Left ventricle myocardium superior (tissue), 1 donor: Measurements from ENCODE around the gene EFTUD2. TPM values are rescaled to one million over a fixed set of nuclear protein-coding genes. Genes with fewer than 3 reads are reported as not detected.

Experiments
- ATAC-seq: fragments of 200-7000 bp; cut with Tn5 transposase; one replicate; pipeline ENCODE4 v1.9.1; 2020; ENCODE audit warnings: mild to moderate bottlenecking, moderate library complexity
- DNase-seq: peaks from one replicate; pipeline ENCODE4 v3.0.0-alpha.2; 2020
- intact Hi-C: fragments of 100-400 bp; cut with micrococcal nuclease; formaldehyde crosslinking; loops from one replicate; pipeline ENCODE4 v1.11.0; 2022
- total RNA-seq: library from RNA; stranded (reverse); fragmentation: NEBNext Ultra II Directional; extraction: Animal tissue kit (Norgen Biotek cat#: 25700); gene quantifications from one replicate; pipeline ENCODE4 v1.2.1, GENCODE V29; 2021
- donor health status: DM: no; HTN: yes; CAD: no; lungs with severe emphysema.

Gene EFTUD2
- total RNA-seq, 1 donor from 2014 or later = 54.4 TPM

DNA sequence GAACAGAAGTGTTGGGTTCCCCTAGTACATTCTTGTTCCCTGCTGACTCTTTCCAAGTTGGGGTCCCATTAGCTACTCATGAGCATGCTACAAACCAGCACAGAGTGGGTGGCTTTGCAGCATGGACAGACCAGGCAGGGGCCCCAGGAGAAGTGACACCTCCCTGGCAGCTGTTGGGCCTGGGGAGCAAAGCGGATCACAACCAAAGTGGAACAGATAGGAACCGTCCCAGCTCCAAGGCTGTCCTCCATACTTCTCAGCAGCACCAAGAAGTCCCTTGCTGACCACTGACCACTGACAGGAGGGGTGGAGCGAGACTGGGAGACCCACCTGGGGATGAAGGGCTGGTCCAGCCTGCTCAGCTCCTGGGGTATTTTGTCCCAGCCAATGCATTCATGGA, 28.5 kb upstream of the EFTUD2 start:
- intact Hi-C loops = no loop called here
- DNase-seq (no peak), ATAC-seq (no peak)

DNA sequence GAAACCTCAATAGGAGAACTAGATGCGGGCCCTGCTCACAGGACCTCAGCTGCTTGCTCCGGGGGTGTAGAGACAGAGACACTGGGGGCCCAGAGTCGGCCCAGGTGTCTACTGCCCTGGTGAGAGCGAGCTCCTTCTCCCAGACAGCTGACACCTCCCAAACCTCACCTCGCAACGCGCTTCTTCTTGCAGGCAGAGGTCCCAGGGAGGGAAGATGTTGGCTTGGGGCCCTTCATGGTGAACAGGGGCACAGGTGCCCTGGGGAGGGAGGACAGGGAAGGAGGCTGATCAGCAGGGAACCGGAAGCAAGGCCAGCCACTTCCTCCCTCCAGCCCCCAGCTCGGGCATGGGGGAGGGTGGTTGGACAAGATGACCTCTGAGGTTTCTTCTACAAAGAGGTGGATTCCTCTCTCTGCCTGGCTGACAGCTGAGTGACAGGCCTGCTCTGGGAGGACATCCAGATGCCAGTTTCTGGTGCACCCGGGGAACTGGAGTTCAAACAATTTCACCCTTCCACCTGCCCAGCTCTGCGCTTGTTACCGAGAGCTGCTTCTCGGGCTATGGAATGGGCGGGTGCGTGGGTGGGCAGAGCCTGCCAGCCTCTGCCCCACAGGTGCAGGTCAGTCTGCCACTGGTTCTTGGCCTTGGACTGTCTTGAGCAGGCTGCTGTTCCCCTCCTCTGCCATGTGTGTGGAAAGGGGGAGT, 27.7 kb upstream of the EFTUD2 start:
- DNase-seq = no peak
- intact Hi-C loops = no loop called here

DNA sequence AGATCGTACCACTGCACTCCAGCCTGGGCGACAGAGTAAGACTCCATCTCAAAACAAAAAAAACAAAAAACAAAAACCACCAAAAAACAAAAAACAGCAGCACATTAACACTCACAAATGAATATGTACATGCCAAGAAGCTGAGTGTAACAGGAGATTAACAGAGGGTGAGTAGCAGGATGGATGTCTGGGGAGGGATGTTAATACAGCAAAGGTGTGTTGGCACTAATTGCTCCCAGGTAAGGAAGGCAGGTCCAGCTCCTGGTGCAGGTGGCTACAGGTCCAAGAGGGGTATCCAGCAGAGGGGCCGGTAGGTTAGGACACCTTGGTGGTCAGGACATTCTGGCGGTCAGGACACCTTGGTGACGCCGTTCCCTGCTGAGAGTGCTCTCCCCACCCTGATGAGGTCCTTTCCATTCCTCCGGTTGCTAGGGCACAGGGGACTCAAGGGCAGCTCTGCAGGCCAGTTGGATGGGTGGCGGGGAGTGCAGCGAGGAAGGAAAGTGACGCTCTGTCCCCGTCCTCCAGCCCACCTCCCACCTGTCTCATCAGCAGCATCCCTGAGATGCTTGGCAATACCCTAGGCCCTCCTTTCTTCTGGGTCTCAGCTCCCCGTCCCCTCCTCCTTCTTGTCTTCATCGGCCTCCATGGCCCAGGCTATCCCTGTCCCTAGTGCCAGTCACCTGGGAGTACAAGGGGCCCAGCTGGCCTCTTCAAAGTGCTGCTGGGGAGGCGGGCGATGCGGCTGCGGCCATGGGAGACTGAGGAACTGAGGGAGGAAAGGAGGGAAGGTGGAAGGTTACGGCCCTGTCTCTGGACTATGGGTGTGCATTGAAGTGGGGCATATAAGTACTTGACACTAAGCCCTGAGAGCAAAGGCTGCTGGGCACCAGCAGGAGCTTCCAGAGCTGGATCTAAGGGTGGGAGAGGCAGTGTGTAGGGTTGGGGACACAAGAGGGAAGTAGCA, 26.8 kb upstream of the EFTUD2 start:
- ATAC-seq (no peak), DNase-seq (no peak)
- intact Hi-C loops = no loop called here

More for the DNA sequence above, 27.7 kb upstream of the EFTUD2 start:
- ATAC-seq = peak; percentile 15

DNA sequence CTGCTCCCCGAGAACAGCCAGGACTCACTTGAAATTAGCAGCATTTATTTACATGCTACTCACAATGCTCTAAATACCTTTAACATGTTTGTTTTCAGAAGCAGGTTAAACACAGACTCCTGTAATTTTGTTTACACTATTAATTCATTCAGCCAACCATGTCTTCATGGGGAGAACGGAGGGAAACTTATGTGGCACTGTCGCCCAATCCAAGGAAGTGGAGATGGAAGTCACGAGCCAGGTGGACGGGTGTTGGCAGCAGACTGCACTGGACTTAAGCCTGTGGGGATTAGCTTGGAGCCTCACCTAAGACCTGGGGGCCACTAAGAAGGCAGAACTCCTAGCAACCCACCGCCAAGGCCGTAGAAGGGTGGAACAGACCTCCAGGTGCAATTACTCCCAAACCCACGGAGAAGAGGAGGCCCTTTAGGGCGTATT, 24.9 kb upstream of the EFTUD2 start:
- intact Hi-C loops = loop anchor here (5.0 kb wide), 1 partner anchor 98 kb away; no protein-coding TSS in a partner anchor
- no peak for ATAC-seq

GRCh38 chr17:44922746-44923470, 23.7 kb upstream of the EFTUD2 start:
- ATAC-seq = no peak
- intact Hi-C loops = loop anchor here (5.0 kb wide), 1 partner anchor 99 kb away; no protein-coding TSS in a partner anchor
- DNase-seq = no peak

More for the DNA sequence above, 24.9 kb upstream of the EFTUD2 start:
- no peak for DNase-seq

- ATAC-seq (no peak), DNase-seq (no peak)
- intact Hi-C loops = loop anchor here (5.0 kb wide), 1 partner anchor 100 kb away; no protein-coding TSS in a partner anchor
Measured at GRCh38 chr17:44922136-44922535, 22.9 kb upstream of the EFTUD2 start.

GRCh38 chr17:44921122-44921882, 22.1 kb upstream of the EFTUD2 start:
- intact Hi-C loops = loop anchor here (5.0 kb wide), 1 partner anchor 101 kb away; no protein-coding TSS in a partner anchor
- peak; percentile 78 for ATAC-seq
- DNase-seq = peak; percentile 69

GRCh38 chr17:44920565-44920940, 21.3 kb upstream of the EFTUD2 start:
- DNase-seq = no peak
- peak; percentile 27 for ATAC-seq
- intact Hi-C loops = loop anchor here (5.0 kb wide), 1 partner anchor 102 kb away; no protein-coding TSS in a partner anchor

DNA sequence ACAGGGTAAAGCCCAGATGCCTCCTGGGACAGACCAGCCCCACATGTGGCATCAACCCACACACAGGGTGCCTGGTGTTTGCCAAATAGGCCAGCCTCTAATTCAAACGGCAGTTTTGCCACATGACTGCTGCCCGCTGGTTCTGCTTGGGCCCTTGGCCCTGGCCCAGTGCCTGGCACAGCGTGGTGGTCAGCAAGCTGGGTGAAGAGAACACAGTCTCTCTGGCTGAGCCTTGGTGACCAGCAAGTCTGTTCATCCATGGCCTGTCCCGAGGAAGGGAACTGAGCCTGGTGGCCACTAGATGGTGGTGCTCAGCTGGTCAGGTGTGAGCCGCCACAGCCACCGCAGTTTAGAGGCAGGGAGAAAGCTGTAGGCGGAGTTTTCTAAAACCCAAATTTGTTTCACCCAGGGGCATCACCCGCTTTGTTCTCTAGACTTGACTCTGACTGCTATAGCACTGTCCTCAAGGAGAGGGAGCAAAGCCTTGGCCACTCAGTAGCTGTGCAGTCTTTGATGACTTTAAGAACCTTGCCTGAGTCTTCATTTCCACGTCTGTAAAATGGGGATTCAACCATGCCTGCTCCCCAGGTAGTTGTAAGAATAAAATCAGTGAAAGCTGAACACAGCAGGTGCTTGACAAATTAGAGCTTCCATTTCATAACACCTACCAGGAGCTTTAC, 20.8 kb upstream of the EFTUD2 start:
- intact Hi-C loops = loop anchor here (5.0 to 10.0 kb wide), 2 partner anchors 102 to 175 kb away; no protein-coding TSS in a partner anchor
- ATAC-seq (peak; percentile 81), DNase-seq (peak; percentile 86)

DNA sequence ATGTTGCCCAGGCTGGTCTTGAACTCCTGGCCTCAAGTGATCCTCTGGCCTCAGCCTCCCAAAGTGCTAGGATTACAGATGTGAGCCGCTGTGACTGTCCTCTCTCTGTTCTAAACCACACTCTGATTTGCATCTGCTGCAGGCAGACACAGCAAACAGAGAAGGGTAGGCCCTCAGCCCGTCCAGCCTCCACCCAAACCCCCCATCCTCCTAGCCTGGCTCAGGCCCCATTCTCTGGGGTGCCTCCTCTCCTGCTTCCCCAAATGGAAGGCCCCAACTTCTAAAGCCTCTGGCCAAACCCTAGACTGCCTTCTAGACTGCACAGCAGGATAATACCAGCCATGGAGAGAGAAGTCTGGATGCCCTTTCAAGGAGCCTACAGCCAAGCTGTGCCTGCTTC, 20.2 kb upstream of the EFTUD2 start:
- DNase-seq = no peak
- intact Hi-C loops = loop anchor here (10.0 kb wide), 1 partner anchor 175 kb away; no protein-coding TSS in a partner anchor
- ATAC-seq = no peak

DNA sequence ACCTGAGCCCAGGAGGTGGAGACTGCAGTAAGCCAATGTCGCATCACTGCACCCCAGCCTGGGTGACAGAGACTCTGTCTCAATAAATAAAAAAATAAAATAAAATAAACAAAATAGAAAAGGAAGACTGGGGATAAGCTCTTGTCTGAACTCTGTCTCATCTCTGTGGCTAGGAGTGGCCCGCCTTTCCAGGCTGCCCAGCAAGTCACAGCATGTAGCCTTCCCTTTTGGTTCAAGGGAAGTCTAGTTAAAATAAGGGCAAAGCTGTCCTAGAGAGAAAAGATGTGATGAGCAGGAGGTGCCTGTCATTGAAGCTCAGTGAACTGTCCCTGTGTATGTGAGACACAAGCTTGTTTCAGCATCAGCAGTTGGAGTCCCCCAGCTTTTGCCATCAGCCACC, 18.8 kb upstream of the EFTUD2 start:
- DNase-seq (no peak), ATAC-seq (no peak)
- intact Hi-C loops = loop anchor here (10.0 kb wide), 1 partner anchor 177 kb away; no protein-coding TSS in a partner anchor

DNA sequence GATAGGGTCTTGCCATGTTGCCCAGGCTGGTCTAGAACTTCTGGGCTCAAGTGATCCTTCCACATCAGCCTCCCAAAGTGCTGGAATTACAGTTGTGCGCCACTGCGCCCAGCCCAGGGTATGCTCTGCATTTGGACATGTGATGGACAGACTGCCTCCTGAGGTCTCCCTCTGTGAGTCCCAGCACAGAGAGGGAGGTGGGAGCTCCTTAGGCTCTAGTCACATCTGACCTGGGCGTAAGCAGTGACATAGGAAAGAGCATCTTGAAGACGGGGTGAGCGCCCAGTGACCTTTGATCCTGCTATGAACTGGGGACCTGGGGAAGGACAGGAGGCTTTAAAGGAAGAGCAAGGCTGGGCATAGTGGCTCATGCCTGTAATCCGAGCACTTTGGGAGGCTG, 18.2 kb upstream of the EFTUD2 start:
- intact Hi-C loops = loop anchor here (10.0 kb wide), 1 partner anchor 177 kb away; no protein-coding TSS in a partner anchor
- ATAC-seq (no peak), DNase-seq (no peak)

GRCh38 chr17:44916781-44917241, 17.6 kb upstream of the EFTUD2 start:
- intact Hi-C loops = loop anchor here (10.0 kb wide), 1 partner anchor 178 kb away; no protein-coding TSS in a partner anchor
- ATAC-seq = peak; percentile 68
- DNase-seq = peak; percentile 88

GRCh38 chr17:44915862-44916780, 16.9 kb upstream of the EFTUD2 start:
- ATAC-seq = no peak
- intact Hi-C loops = loop anchor here (10.0 kb wide), 1 partner anchor 179 kb away; no protein-coding TSS in a partner anchor
- DNase-seq = no peak

DNA sequence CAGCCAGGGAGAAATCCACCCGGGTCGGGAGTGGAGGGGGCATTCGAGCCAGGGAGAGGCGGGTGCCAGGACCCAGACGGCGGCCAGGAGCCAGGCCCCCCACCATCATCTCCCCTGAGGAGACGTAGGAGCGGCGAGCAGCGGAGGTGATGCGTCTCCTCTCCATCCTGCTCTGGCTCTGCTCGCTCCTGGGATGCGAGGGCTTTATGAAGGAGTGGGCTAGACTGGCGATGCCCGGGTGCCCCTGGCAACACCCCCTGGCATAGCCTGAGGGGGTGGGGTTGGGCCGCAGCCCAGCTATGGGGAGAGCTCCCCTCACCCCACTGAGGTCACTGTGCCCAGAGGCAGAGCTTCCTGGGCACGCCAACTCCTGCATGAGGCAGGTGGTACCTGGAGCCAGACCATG, 16.1 kb upstream of the EFTUD2 start, which contains the start of gene GFAP:
Gene GFAP, minus strand, starts transcription at position 180 of the 406 bp plus-strand sequence. Its CDS starts 14 bp downstream, at position 166.
- DNase-seq (no peak), ATAC-seq (no peak)
- intact Hi-C loops = loop anchor here (10.0 kb wide), 1 partner anchor 179 kb away; no protein-coding TSS in a partner anchor

- intact Hi-C loops = loop anchor here (10.0 kb wide), 1 partner anchor 180 kb away; no protein-coding TSS in a partner anchor
- ATAC-seq (no peak), DNase-seq (no peak)
Measured at GRCh38 chr17:44914698-44915271, 15.5 kb upstream of the EFTUD2 start.
